Measurements from ENCODE around the gene NLGN1. TPM values are rescaled to one million over a fixed set of nuclear protein-coding genes. Genes with fewer than 3 reads are reported as not detected.

The NLGN1 gene
- total and polyA plus RNA-seq, 2 of the 8 experiments (the other 6 are each of a cell fraction or from before 2014, with no cell fraction given), result 7.8 to 14.8 TPM

DNA sequence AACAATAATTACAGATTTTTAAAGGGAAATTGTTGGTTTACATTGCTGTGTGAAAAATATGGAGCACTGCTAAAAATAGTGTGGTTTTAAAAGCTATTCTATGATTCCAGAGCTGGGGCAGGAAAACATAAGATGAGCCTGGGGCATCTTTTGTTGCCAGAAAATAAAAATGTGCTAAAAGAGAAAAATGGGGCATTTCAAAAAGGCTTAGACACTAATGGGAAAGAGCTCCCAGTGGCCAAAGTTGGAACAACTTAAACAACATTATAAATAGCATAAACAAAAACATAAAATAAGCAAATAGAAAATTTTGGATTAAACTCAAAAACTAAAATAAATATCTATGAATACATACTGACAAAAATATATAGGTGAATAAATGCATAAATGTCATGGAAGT is 478.9 kb downstream of the NLGN1 start:
- Histone ChIP-seq H4K8ac (ENCODE audit: extremely low read depth, insufficient read depth, low read length) (no peak overlapping the region), H2BK12ac (ENCODE audit: low read depth, low read length) (no peak overlapping the region), H3K4me1 (replicated peaks in 1 of 4; ENCODE audit: control insufficient read depth in 3 of 4, insufficient read depth in 4 of 4, low read length in 3 of 4) (no peaks in the 10 kb centered on the region), H4K20me1 (replicated peaks in 1 of 2; ENCODE audit: control insufficient read depth in 1 of 2, insufficient read depth in 2 of 2, low read length in 2 of 2) (no peaks in the 10 kb centered on the region), H2BK5ac (ENCODE audit: low read depth, low read length) (no peak overlapping the region), H3K4me3 (ENCODE audit: extremely low read depth in 1 of 4, insufficient read depth in 2 of 4, low read depth in 3 of 4, low read length in 4 of 4) (no peak overlapping the region), H2BK120ac (replicated peaks; ENCODE audit: low read depth, low read length) (no peak overlapping the region), H3K18ac (ENCODE audit: extremely low read depth, low read length) (no peak overlapping the region), H4K5ac (ENCODE audit: insufficient read length, low read depth, low read length) (no peak overlapping the region), H3K14ac (ENCODE audit: insufficient read length) (no peak overlapping the region), H2AFZ (ENCODE audit: low read length) (no peak overlapping the region), H2AK5ac (ENCODE audit: low read depth, low read length) (no peak overlapping the region), H3K4me2 (ENCODE audit: insufficient read depth in 1 of 2, low read depth in 2 of 2, low read length in 2 of 2) (no peak overlapping the region), H3K79me1 (ENCODE audit: low read depth, low read length) (no peaks in the 10 kb centered on the region), H3K27ac (ENCODE audit: low read depth, low read length) (no peak overlapping the region), H3K56ac (replicated peaks; ENCODE audit: insufficient read length, low read depth, low read length) (no peak overlapping the region), H3K23ac (ENCODE audit: insufficient read length) (no peak overlapping the region), H3K27me3 (replicated peaks in 1 of 4; ENCODE audit: control insufficient read depth in 3 of 4, extremely low read depth in 1 of 4, insufficient read depth in 3 of 4, low read length in 3 of 4) (no peaks in the 10 kb centered on the region), H3K36me3 (ENCODE audit: control insufficient read depth in 2 of 4, insufficient read depth in 4 of 4, low read length in 3 of 4) (no peaks in the 10 kb centered on the region), H2BK20ac (ENCODE audit: low read length) (no peak overlapping the region), H3K4ac (replicated peaks; ENCODE audit: insufficient read length, low read depth, low read length) (no peak overlapping the region), H4K91ac (replicated peaks; ENCODE audit: insufficient read length, low read length) (no peak overlapping the region), H3K79me2 (ENCODE audit: control insufficient read depth in 1 of 2, insufficient read depth in 2 of 2, low read length in 2 of 2) (no peaks in the 10 kb centered on the region), H3K23me2 (ENCODE audit: low read depth, low read length) (no peaks in the 10 kb centered on the region), H2BK15ac (ENCODE audit: low read length) (no peak overlapping the region), H3K9ac (replicated peaks in 1 of 4; ENCODE audit: extremely low read depth in 1 of 4, low read depth in 3 of 4, low read length in 3 of 4) (no peak overlapping the region), H3K9me3 (ENCODE audit: insufficient read depth in 2 of 2, low read depth in 1 of 2, low read length in 1 of 2) (no peaks in the 10 kb centered on the region)
- ChIA-PET CTCF (ENCODE audit: partially characterized antibody) (interaction anchor here (0.6 to 1.3 kb wide), 7 partner anchors 8 to 470 kb away, joined by 3 to 5 read pairs (median 3); no protein-coding TSS in a partner anchor), POLR2A (ENCODE audit: partially characterized antibody) (interaction anchor here (0.9 kb wide), 1 partner anchor 14 kb away, joined by 4 read pairs; no protein-coding TSS in a partner anchor)
- no peak for FAIRE-seq
- DNase-seq (ENCODE audit: low read depth in 1 of 2, low spot score in 2 of 2), result no peak
- TF ChIP-seq RAD21 (IDR thresholded peaks at IDR 0.05 in 1 of 2, conservative IDR thresholded peaks at IDR 0.05 in 1 of 2; ENCODE audit: low read depth in 2 of 2, low read length in 2 of 2), result peak in 1 of 2 experiments; percentile 14; a peak in 1 of 4 replicates
- TF ChIP-seq CTBP2 (IDR thresholded peaks at IDR 0.05; ENCODE audit: borderline replicate concordance, insufficient read depth, insufficient read length, low read length), result no peak
- TF ChIP-seq, protein P1, sequence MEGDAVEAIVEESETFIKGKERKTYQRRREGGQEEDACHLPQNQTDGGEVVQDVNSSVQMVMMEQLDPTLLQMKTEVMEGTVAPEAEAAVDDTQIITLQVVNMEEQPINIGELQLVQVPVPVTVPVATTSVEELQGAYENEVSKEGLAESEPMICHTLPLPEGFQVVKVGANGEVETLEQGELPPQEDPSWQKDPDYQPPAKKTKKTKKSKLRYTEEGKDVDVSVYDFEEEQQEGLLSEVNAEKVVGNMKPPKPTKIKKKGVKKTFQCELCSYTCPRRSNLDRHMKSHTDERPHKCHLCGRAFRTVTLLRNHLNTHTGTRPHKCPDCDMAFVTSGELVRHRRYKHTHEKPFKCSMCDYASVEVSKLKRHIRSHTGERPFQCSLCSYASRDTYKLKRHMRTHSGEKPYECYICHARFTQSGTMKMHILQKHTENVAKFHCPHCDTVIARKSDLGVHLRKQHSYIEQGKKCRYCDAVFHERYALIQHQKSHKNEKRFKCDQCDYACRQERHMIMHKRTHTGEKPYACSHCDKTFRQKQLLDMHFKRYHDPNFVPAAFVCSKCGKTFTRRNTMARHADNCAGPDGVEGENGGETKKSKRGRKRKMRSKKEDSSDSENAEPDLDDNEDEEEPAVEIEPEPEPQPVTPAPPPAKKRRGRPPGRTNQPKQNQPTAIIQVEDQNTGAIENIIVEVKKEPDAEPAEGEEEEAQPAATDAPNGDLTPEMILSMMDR (IDR thresholded peaks at IDR 0.05; ENCODE audit: control extremely low read depth in 1 of 3, insufficient read depth in 1 of 3, low read depth in 1 of 3, low read length in 3 of 3), result peak in 1 of 3 experiments; percentile 15; a peak in 1 of 4 replicates
